GM19463 (cell line): ENCODE measurements around the gene ADAMTS18.
A peak's percentile ranks its signal among the peaks of the same experiment; 100 is the strongest.
"Not testable (repeated sequence)": the region's sequence is repeated elsewhere in the genome, so short reads cannot be mapped to it uniquely, and the experiment has no call there.

Experiments
- ATAC-seq: cut with Tn5 transposase; IDR thresholded peaks from one replicate; pipeline ENCODE4 v1.9.1; 2021; ENCODE audit warnings: mild to moderate bottlenecking, moderate library complexity; ENCODE audit not compliant: unreplicated experiment

ADAMTS18 gene

GRCh38 chr16:77290451-77291115 lies 144.3 kb downstream of the ADAMTS18 start:
- ATAC-seq, result no peak

- no peak for ATAC-seq
Observed at GRCh38 chr16:77289331-77289809, 145.5 kb downstream of the ADAMTS18 start.

- ATAC-seq, result no peak
Observed at GRCh38 chr16:77288222-77288621, 146.6 kb downstream of the ADAMTS18 start.

- no peak for ATAC-seq
Observed at GRCh38 chr16:77285676-77286075, 149.2 kb downstream of the ADAMTS18 start.

GRCh38 chr16:77282345-77282744 lies 152.5 kb downstream of the ADAMTS18 start:
- ATAC-seq, result no peak

- ATAC-seq, result not testable (repeated sequence)
Observed at GRCh38 chr16:77279316-77279715, 155.5 kb downstream of the ADAMTS18 start.

- no peak for ATAC-seq
Observed at GRCh38 chr16:77277571-77277970, 157.3 kb downstream of the ADAMTS18 start.

GRCh38 chr16:77277141-77277540 lies 157.7 kb downstream of the ADAMTS18 start:
- ATAC-seq, result no peak

- ATAC-seq, result no peak
Observed at GRCh38 chr16:77276661-77277060, 158.2 kb downstream of the ADAMTS18 start.

- ATAC-seq, result not testable (repeated sequence)
Observed at GRCh38 chr16:77275303-77275702, 159.5 kb downstream of the ADAMTS18 start.

- no peak for ATAC-seq
Observed at GRCh38 chr16:77273815-77274214, 161.0 kb downstream of the ADAMTS18 start.

- no peak for ATAC-seq
Observed at GRCh38 chr16:77271532-77272426, 163.1 kb downstream of the ADAMTS18 start.

- ATAC-seq, result not testable (repeated sequence)
Observed at GRCh38 chr16:77266185-77266584, 168.6 kb downstream of the ADAMTS18 start.

GRCh38 chr16:77262971-77263370 lies 171.9 kb downstream of the ADAMTS18 start:
- ATAC-seq, result no peak

- no peak for ATAC-seq
Observed at GRCh38 chr16:77250400-77250799, 184.4 kb downstream of the ADAMTS18 start.

GRCh38 chr16:77246150-77246549 lies 188.7 kb downstream of the ADAMTS18 start:
- ATAC-seq, result no peak

GRCh38 chr16:77242471-77242870 lies 192.4 kb downstream of the ADAMTS18 start:
- ATAC-seq, result not testable (repeated sequence)

- no peak for ATAC-seq
Observed at GRCh38 chr16:77238593-77238992, 196.2 kb downstream of the ADAMTS18 start.

GRCh38 chr16:77236063-77236511 lies 198.7 kb downstream of the ADAMTS18 start:
- ATAC-seq, result peak; percentile 99

GRCh38 chr16:77234611-77235010 lies 200.2 kb downstream of the ADAMTS18 start:
- no peak for ATAC-seq

GRCh38 chr16:77233799-77234519 lies 200.9 kb downstream of the ADAMTS18 start:
- no peak for ATAC-seq
